ENCODE results near the gene RHAG. TPM values are rescaled to one million over a fixed set of nuclear protein-coding genes. Genes with fewer than 3 reads are reported as not detected.
"Not testable (repeated sequence)": the region's sequence is repeated elsewhere in the genome, so short reads cannot be mapped to it uniquely, and the experiment has no call there.

Gene RHAG
- total and polyA plus RNA-seq, 9 donors, result 0.20 to 1.5 (median 0.96) TPM

DNA sequence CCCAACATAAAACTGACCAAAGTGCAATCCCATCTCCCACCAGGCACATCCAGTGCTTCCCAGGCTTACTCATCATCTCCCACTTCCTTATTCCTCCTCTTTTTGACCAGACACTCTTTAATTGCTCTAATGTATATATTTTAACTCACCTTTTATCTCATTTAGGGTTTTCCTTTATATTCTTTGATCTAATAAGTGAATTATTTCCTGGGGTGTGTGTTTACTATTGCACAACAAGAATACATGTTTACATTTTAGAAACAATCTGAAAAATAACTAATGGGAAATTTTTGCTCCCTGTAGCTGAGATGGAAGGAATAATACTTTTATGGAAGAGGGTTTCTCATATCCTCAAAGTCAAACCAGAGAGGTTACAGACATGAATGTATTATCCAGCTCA, 18.4 kb downstream of the RHAG start:
- Histone ChIP-seq H3K9me3 (replicated peaks; ENCODE audit: control insufficient read depth, low read depth, low read length) (no peaks in the 10 kb centered on the region), H3K4me3 (ENCODE audit: low read length) (no peak overlapping the region), H3K27ac (ENCODE audit: low read length) (no peak overlapping the region), H3K27me3 (ENCODE audit: control insufficient read depth, insufficient read depth, low read length) (no peaks in the 10 kb centered on the region), H3K36me3 (ENCODE audit: control insufficient read depth, insufficient read depth, low read length) (no peaks in the 10 kb centered on the region), H3K4me1 (ENCODE audit: control insufficient read depth, insufficient read depth, low read length) (no peaks in the 10 kb centered on the region)
- no peak for DNase-seq

DNA sequence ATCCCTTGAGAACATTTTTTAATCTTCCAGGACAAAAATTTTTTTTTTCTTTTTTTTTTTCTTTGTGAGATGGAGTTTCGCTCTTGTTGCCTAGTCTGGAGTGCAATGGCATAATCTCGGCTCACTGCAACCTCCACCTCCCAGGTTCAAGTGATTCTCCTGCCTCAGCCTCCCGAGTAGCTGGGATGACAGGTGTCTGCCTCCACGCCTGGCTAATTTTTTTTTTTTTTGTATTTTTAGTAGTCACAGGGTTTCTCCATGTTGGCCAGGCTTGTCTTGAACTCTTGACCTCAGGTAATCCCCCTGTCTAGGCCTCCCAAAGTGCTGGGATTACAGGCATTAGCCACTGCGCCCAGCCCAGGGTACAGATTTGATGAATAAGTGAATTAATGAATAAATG, 22.5 kb downstream of the RHAG start:
- not testable (repeated sequence) for H3K27ac ChIP-seq (ENCODE audit: low read length); H3K27me3 ChIP-seq (ENCODE audit: control insufficient read depth, insufficient read depth, low read length); H3K36me3 ChIP-seq (ENCODE audit: control insufficient read depth, insufficient read depth, low read length); H3K4me1 ChIP-seq (ENCODE audit: control insufficient read depth, insufficient read depth, low read length); H3K9me3 ChIP-seq (replicated peaks; ENCODE audit: control insufficient read depth, low read depth, low read length); H3K4me3 ChIP-seq (ENCODE audit: low read length); DNase-seq
- WGBS (ENCODE audit: insufficient coverage), result no CpG with 5 or more reads among the region's 5 CpGs

DNA sequence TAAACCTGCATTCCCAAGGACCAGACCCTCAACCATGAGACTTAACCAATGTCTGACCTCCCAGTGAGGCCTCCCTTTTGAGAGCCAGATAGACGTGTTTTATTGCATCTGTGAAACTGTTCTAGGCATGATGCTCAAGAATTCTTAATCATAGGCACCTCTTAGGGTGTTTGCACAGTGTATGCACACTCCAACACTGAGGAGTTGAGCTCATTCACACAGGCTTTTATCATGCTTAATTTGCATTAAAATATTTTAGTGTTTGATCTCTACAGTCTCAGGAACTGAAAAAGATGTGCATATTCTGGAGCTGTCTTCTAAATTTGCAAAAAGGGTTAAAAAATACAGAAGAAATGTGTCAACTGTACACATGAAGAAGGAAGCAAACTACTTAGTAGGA, 27.4 kb downstream of the RHAG start:
- Histone ChIP-seq H3K27ac (ENCODE audit: low read length) (no peak overlapping the region), H3K4me3 (ENCODE audit: low read length) (no peak overlapping the region), H3K4me1 (ENCODE audit: control insufficient read depth, insufficient read depth, low read length) (no peaks in the 10 kb centered on the region), H3K9me3 (replicated peaks; ENCODE audit: control insufficient read depth, low read depth, low read length) (no peaks in the 10 kb centered on the region), H3K36me3 (ENCODE audit: control insufficient read depth, insufficient read depth, low read length) (no peaks in the 10 kb centered on the region), H3K27me3 (ENCODE audit: control insufficient read depth, insufficient read depth, low read length) (no peaks in the 10 kb centered on the region)
- no CpG with 5 or more reads among the region's 1 CpG for WGBS (ENCODE audit: insufficient coverage)
- no peak for DNase-seq

DNA sequence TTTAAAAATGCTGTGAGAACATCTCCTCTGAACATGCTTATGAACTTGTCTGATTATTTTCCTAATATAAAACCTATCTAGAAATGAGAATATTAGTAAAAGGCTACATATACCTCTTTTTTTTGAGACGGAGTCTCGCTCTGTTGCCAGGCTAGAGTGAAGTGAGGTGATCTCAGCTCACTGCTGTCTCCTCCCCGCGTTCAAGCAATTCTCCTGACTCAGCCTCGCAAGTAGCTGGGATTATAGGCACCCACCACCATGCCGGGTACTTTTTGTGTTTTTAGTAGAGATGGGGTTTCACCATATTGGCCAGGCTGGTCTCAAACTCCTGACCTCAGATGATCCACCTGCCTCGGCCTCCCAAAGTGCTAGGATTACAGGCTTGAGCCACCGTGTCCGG, 28.4 kb downstream of the RHAG start:
- H3K4me3 ChIP-seq (ENCODE audit: low read length); H3K4me1 ChIP-seq (ENCODE audit: control insufficient read depth, insufficient read depth, low read length); H3K36me3 ChIP-seq (ENCODE audit: control insufficient read depth, insufficient read depth, low read length); H3K27ac ChIP-seq (ENCODE audit: low read length); H3K9me3 ChIP-seq (replicated peaks; ENCODE audit: control insufficient read depth, low read depth, low read length); H3K27me3 ChIP-seq (ENCODE audit: control insufficient read depth, insufficient read depth, low read length); DNase-seq: not testable (repeated sequence)
- WGBS (ENCODE audit: insufficient coverage), result 67% methylated on average over 3 of the region's 9 CpGs

DNA sequence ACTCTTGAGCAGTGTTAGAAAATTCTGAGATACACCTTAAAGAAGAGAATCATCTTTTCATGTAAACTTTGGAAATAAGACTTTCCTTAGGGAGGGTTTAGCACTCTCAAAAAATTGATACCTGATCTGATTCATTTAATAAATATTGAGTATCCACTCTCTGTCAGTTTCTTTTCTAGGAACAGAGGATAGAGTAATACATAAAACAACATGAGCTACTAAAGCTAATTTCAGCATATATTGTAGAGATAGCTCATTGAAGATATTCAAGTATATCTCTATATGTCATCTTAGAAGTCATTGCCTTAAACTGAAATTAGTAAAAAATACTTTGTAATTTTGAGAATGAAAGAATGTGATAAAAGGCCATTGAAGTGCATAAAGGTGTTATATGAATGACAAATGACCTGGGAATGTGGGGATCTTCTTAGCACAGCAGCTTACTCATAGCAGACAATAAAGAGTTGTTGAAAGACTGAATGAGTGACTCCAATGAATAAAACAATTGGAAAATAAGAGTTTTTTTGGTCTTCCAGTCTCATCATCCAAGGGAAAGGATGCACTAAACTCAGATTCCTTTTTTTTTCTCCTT, 29.2 kb downstream of the RHAG start:
- H3K4me1 ChIP-seq (ENCODE audit: control insufficient read depth, insufficient read depth, low read length), result no peaks in the 10 kb centered on the region
- no peaks in the 10 kb centered on the region for H3K9me3 ChIP-seq (replicated peaks; ENCODE audit: control insufficient read depth, low read depth, low read length)
- no peaks in the 10 kb centered on the region for H3K27me3 ChIP-seq (ENCODE audit: control insufficient read depth, insufficient read depth, low read length)
- no peaks in the 10 kb centered on the region for H3K36me3 ChIP-seq (ENCODE audit: control insufficient read depth, insufficient read depth, low read length)
- no peak overlapping the region for H3K27ac ChIP-seq (ENCODE audit: low read length)
- no peak overlapping the region for H3K4me3 ChIP-seq (ENCODE audit: low read length)
- no peak for DNase-seq

DNA sequence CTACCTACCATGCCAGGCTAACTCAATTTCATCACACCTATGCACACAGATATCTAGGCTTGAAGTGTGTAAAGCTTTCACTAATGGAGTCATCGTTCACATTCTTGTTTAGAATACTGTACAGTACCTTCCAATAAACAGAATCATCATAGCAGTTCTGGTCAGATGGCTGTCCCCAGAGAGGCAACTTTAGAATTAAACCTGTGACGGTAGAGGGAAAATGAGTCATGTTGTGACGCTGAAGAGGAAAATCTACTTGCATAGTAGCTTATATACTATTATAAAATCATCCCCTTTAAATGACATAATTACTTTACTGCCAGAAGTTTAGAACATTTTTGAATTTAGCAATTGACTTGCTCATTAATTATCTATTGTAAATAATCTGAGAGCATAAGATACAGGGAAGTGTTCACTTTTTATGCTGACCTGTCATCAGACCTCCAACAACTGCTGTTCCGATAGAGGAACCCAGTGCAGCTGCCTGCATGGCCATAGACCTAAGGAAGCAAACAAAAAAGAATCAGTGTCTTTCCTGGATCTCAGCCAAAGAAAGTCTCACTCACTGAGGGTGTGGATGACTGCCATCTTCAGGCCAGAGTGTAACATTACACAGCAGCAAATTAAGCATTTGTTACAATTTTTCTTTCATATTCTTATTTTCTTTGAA, 29.8 kb downstream of the RHAG start:
- H3K9me3 ChIP-seq (replicated peaks; ENCODE audit: control insufficient read depth, low read depth, low read length), result no peaks in the 10 kb centered on the region
- no peak overlapping the region for H3K4me3 ChIP-seq (ENCODE audit: low read length)
- no peaks in the 10 kb centered on the region for H3K27me3 ChIP-seq (ENCODE audit: control insufficient read depth, insufficient read depth, low read length)
- DNase-seq, result peak; percentile 94
- H3K27ac ChIP-seq (ENCODE audit: low read length), result no peak overlapping the region
- no peaks in the 10 kb centered on the region for H3K36me3 ChIP-seq (ENCODE audit: control insufficient read depth, insufficient read depth, low read length)
- no peaks in the 10 kb centered on the region for H3K4me1 ChIP-seq (ENCODE audit: control insufficient read depth, insufficient read depth, low read length)
- WGBS (ENCODE audit: insufficient coverage), result no CpG with 5 or more reads among the region's 4 CpGs

DNA sequence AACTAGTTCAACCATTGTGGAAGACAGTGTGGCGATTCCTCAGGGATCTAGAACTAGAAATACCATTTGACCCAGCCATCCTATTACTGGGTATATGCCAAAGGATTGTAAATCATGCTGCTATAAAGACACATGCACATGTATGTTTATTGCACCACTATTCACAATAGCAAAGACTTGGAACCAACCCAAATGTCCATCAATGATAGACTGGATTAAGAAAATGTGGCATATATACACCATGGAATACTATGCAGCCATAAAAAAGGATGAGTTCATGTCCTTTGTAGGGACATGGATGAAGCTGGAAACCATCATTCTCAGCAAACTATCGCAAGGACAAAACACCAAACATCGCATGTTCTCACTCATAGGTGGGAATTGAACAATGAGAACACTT, 32.6 kb downstream of the RHAG start:
- H3K27me3 ChIP-seq (ENCODE audit: control insufficient read depth, insufficient read depth, low read length); H3K9me3 ChIP-seq (replicated peaks; ENCODE audit: control insufficient read depth, low read depth, low read length); DNase-seq; H3K4me1 ChIP-seq (ENCODE audit: control insufficient read depth, insufficient read depth, low read length); H3K27ac ChIP-seq (ENCODE audit: low read length); H3K36me3 ChIP-seq (ENCODE audit: control insufficient read depth, insufficient read depth, low read length); H3K4me3 ChIP-seq (ENCODE audit: low read length): not testable (repeated sequence)
- no CpG with 5 or more reads among the region's 3 CpGs for WGBS (ENCODE audit: insufficient coverage)

DNA sequence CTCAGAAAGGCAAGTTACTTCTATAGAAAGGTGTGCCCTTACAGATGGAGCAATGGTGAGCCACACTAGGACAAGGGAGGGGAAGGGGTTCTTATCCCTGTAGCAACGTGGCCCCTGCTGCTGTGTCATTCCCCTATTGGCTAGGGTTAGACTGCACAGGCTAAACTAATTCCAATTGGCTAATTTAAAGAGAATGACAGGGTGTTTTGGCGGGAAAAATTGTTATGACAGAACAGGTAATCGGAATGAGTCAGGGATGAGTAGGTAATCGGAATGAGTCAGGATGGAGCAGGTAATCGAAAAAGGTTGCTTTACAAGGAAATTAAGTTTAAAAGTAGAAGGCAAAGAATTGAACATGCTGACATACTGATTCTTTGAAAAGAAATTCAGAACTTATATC, 49.4 kb downstream of the RHAG start:
- H3K4me1 ChIP-seq (ENCODE audit: control insufficient read depth, insufficient read depth, low read length); H3K4me3 ChIP-seq (ENCODE audit: low read length); DNase-seq; H3K9me3 ChIP-seq (replicated peaks; ENCODE audit: control insufficient read depth, low read depth, low read length); H3K36me3 ChIP-seq (ENCODE audit: control insufficient read depth, insufficient read depth, low read length); H3K27ac ChIP-seq (ENCODE audit: low read length); H3K27me3 ChIP-seq (ENCODE audit: control insufficient read depth, insufficient read depth, low read length): not testable (repeated sequence)
- 87% methylated on average over 3 of the region's 5 CpGs for WGBS (ENCODE audit: insufficient coverage)

DNA sequence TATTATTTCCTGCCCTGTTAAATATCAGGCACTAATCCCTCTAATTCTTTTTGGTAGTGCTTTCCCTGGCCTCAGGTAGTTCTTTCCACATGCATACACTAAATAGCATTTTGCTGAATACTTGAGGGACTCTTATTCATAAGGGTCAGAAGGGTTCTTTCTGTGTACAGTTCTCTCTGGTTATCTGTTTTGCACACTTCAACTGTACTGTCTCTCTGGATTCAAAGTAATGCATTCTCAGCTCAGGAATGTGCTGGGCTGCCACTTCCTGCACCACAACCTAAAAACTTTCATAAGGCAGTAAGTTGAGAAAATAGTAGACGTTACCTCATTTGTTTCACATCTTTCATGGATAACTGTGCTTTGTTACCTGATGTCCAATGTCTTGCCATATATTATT, 54.1 kb downstream of the RHAG start:
- DNase-seq, result no peak
- no peaks in the 10 kb centered on the region for H3K9me3 ChIP-seq (replicated peaks; ENCODE audit: control insufficient read depth, low read depth, low read length)

DNA sequence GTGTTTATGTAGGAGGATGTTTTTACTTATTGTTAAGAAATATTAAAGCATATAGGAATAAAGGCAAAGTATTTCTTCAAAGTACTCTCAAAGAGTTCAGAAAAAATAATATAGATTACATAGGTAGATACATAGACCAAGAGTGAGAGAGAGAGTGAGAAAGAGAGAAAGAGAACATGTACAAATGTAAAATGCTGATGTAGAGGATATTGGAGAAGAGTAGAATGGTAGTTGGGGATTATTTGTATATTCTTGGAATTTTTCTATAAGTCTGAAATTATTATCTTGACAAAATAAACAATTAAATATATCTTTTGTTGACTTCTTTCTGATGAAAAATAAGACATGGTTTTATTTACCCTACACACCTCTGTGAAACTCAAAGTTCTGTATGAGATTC, 57.0 kb downstream of the RHAG start:
- Histone ChIP-seq H3K4me1 (ENCODE audit: control insufficient read depth, insufficient read depth, low read length) (no peaks in the 10 kb centered on the region), H3K9me3 (replicated peaks; ENCODE audit: control insufficient read depth, low read depth, low read length) (no peaks in the 10 kb centered on the region), H3K36me3 (ENCODE audit: control insufficient read depth, insufficient read depth, low read length) (no peaks in the 10 kb centered on the region), H3K4me3 (ENCODE audit: low read length) (no peak overlapping the region), H3K27ac (ENCODE audit: low read length) (no peak overlapping the region), H3K27me3 (ENCODE audit: control insufficient read depth, insufficient read depth, low read length) (no peaks in the 10 kb centered on the region)
- no peak for DNase-seq

More for the DNA sequence above, 54.1 kb downstream of the RHAG start:
- Histone ChIP-seq H3K27ac (ENCODE audit: low read length) (no peak overlapping the region), H3K4me1 (ENCODE audit: control insufficient read depth, insufficient read depth, low read length) (no peaks in the 10 kb centered on the region), H3K27me3 (ENCODE audit: control insufficient read depth, insufficient read depth, low read length) (no peaks in the 10 kb centered on the region), H3K36me3 (ENCODE audit: control insufficient read depth, insufficient read depth, low read length) (no peaks in the 10 kb centered on the region), H3K4me3 (ENCODE audit: low read length) (no peak overlapping the region)
- no CpG with 5 or more reads among the region's 1 CpG for WGBS (ENCODE audit: insufficient coverage)

DNA sequence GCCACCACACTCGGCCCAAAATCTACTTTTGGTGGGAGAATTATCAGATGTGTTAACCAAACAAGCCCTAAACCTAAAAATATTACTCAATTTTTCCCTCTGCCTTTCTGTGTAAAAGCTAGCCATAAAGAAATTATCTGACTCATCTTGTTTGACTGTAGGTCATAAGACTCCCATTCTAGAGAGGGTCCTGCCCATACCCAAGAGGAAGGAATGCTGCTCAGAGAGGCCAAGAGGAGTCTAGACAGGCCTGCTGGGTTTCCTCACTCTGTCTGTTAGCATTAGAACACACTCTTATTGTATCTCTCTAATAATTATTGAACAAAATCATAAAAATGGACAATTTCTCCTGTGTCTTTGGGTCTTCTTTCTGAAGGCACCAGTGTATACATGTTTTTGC, 60.0 kb downstream of the RHAG start:
- no peaks in the 10 kb centered on the region for H3K36me3 ChIP-seq (ENCODE audit: control insufficient read depth, insufficient read depth, low read length)
- WGBS (ENCODE audit: insufficient coverage), result no CpG with 5 or more reads among the region's 1 CpG
- DNase-seq, result no peak
- no peak overlapping the region for H3K4me3 ChIP-seq (ENCODE audit: low read length)
- H3K4me1 ChIP-seq (ENCODE audit: control insufficient read depth, insufficient read depth, low read length), result no peaks in the 10 kb centered on the region
- H3K27me3 ChIP-seq (ENCODE audit: control insufficient read depth, insufficient read depth, low read length), result no peaks in the 10 kb centered on the region
- H3K9me3 ChIP-seq (replicated peaks; ENCODE audit: control insufficient read depth, low read depth, low read length), result no peaks in the 10 kb centered on the region
- no peak overlapping the region for H3K27ac ChIP-seq (ENCODE audit: low read length)
